T-cell (primary cell): ENCODE measurements around the gene PISD. TPM values are rescaled to one million over a fixed set of nuclear protein-coding genes. Genes with fewer than 3 reads are reported as not detected.

Experiments
- ATAC-seq, 4 experiments: fragments of 200-7000 bp in 3 of 4; fragments of 150-1000 bp in 1 of 4; cut with Tn5 transposase; replicated peaks in 1 of 4; 1 replicate in 3 of 4; 2 replicates in 1 of 4; pipeline ENCODE4 v1.10.0; 2021; ENCODE audit warnings: moderate library complexity in 3 of 4, mild to moderate bottlenecking in 2 of 4, moderate number of reproducible peaks in 1 of 4
- CTCF ChIA-PET, 2 donors: fragments of 300-600 bp; sonication (Branson Sonifier 250); formaldehyde crosslinking; loops; one replicate each; lab custom pipeline; 2022; ENCODE audit warnings: antibody characterized with exemption in 2 of 2; lab: Charles Lee
- POLR2A ChIA-PET, 2 donors: fragments of 300-600 bp; sonication (Branson Sonifier 250); formaldehyde crosslinking; loops; one replicate each; lab custom pipeline; 2022; ENCODE audit warnings: antibody characterized with exemption in 2 of 2; lab: Charles Lee
- DNase-seq, 35 experiments: peaks; one replicate each; pipeline versions ENCODE4 v3.0.0 to v3.0.0-alpha.2; 2013 to 2023
- H3K27ac ChIP-seq: one replicate; pipeline ENCODE4 v1.5.1; 2013; ENCODE audit warnings: low read length
- H3K27me3 ChIP-seq, 2 experiments: replicated peaks in 1 of 2; 1 replicate in 1 of 2; 2 replicates in 1 of 2; pipeline versions ENCODE4 v1.6.1 to v1.7.0; 2013; ENCODE audit warnings: low read length in 1 of 2, mixed read lengths in 1 of 2; ENCODE audit not compliant: control insufficient read depth in 2 of 2, insufficient read depth in 2 of 2; ENCODE audit errors: extremely low read depth in 1 of 2
- H3K36me3 ChIP-seq, 2 donors: 1 replicate in 1 of 2; 2 replicates in 1 of 2; pipeline versions ENCODE4 v1.6.1 to v1.7.0; 2013; ENCODE audit warnings: low read length in 1 of 2; ENCODE audit not compliant: control insufficient read depth in 2 of 2, insufficient read depth in 1 of 2; ENCODE audit errors: extremely low read depth in 1 of 2
- H3K4me1 ChIP-seq, 2 experiments: 1 replicate in 1 of 2; 2 replicates in 1 of 2; pipeline versions ENCODE4 v1.6.1 to v1.7.0; 2013; ENCODE audit warnings: low read length in 2 of 2, mixed read lengths in 1 of 2; ENCODE audit not compliant: insufficient read depth in 2 of 2, control insufficient read depth in 1 of 2; ENCODE audit errors: extremely low read depth in 1 of 2
- H3K4me3 ChIP-seq, 2 donors: 1 replicate in 1 of 2; 2 replicates in 1 of 2; pipeline versions ENCODE4 v1.5.1 to v1.7.0; 2013; ENCODE audit warnings: mild to moderate bottlenecking in 2 of 2, low read length in 1 of 2, moderate library complexity in 1 of 2; ENCODE audit not compliant: control insufficient read depth in 1 of 2; ENCODE audit errors: extremely low read depth in 1 of 2
- H3K9me3 ChIP-seq: 2 replicates; pipeline ENCODE4 v1.7.0; 2013
- H3K27ac Mint-ChIP-seq, 2 donors: one replicate each; pipeline ENCODE4 v1.8.0; 2020 to 2021; ENCODE audit warnings: mild to moderate bottlenecking in 2 of 2, mixed read lengths in 2 of 2
- H3K27me3 Mint-ChIP-seq, 2 donors: one replicate each; pipeline ENCODE4 v1.8.0; 2021 to 2022; ENCODE audit warnings: mixed read lengths in 2 of 2
- H3K36me3 Mint-ChIP-seq: one replicate; pipeline ENCODE4 v1.8.0; 2021; ENCODE audit warnings: mixed read lengths
- H3K4me1 Mint-ChIP-seq, 3 donors: one replicate each; pipeline ENCODE4 v1.8.0; 2020 to 2022; ENCODE audit warnings: mixed read lengths in 3 of 3, mild to moderate bottlenecking in 1 of 3
- H3K4me3 Mint-ChIP-seq, 3 donors: one replicate each; pipeline ENCODE4 v1.8.0; 2020 to 2022; ENCODE audit warnings: mild to moderate bottlenecking in 3 of 3, mixed read lengths in 3 of 3, moderate library complexity in 3 of 3
- H3K9me3 Mint-ChIP-seq, 3 donors: one replicate each; pipeline ENCODE4 v1.8.0; 2020 to 2022; ENCODE audit warnings: mixed read lengths in 3 of 3
- WGBS: methylation state at CpG from one replicate; pipeline ENCODE4 v1.1.5; 2013; ENCODE audit warnings: missing lambda C conversion rate; ENCODE audit not compliant: insufficient coverage; 5-methylcytosine and 5-hydroxymethylcytosine counted together
- total RNA-seq, 35 experiments: library from RNA in 6 of 35; stranded (reverse) in 6 of 35; fragments of 120-200 nt in 1 of 35; gene quantifications; one replicate each; pipeline versions ENCODE4 v1.2.1 to v1.2.4 and lab custom pipeline; 2013 to 2026

PISD gene
- total RNA-seq, 5 donors from 2014 or later (not counting 1 experiment from before 2014, with no cell fraction given) = 35.0 to 44.2 (median 39.3) TPM

DNA sequence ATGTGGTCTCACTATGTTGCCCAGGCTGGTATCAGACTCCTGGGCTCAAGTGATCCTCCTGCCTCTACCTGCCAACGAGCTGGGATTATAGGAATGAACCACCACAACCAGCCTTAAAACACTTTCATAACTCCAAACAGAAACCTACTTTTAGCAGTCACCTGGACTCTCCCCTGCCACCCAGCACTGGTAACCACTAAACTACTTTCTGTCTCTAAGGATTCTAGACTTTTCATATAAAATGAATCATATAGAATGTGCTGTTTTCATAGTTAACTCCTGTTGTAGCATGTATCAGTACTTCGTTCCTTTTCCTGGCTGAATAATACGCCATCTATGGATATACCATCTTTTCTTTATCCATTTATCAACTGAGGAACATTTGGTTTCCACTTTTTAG is 29.4 kb upstream of the PISD start:
- H3K27me3 Mint-ChIP-seq = no peaks in the 10 kb centered on the region
- WGBS = 83% methylated on average over 1 of the region's 3 CpGs
- H3K36me3 ChIP-seq = peaks cover 12 to 41% of the 10 kb centered on the region in 2 donors
- no peaks in the 10 kb centered on the region for H3K9me3 ChIP-seq
- H3K27ac ChIP-seq = no peak overlapping the region
- H3K4me3 Mint-ChIP-seq = no peak overlapping the region
- peaks cover 0 to 5% of the 10 kb centered on the region in 2 experiments for H3K4me1 ChIP-seq
- H3K36me3 Mint-ChIP-seq = peaks cover 43% of the 10 kb centered on the region
- DNase-seq (no peak), ATAC-seq (no peak)
- H3K27ac Mint-ChIP-seq = peak overlapping the region in 1 of 2 donors; percentile 86
- H3K9me3 Mint-ChIP-seq = no peaks in the 10 kb centered on the region
- peaks cover 0 to 22% (median 15%) of the 10 kb centered on the region in 3 donors for H3K4me1 Mint-ChIP-seq
- POLR2A ChIA-PET = interaction anchor here in 1 of 2 donors (0.7 kb wide), 1 partner anchor 29 kb away, joined by 5 read pairs; the partner anchor contains the start of gene PISD
- H3K4me3 ChIP-seq = no peak overlapping the region
- no peaks in the 10 kb centered on the region for H3K27me3 ChIP-seq
- CTCF ChIA-PET = interaction anchor here in 1 of 2 donors (0.6 kb wide), 1 partner anchor 928 kb away, joined by 3 read pairs; no protein-coding TSS in a partner anchor

DNA sequence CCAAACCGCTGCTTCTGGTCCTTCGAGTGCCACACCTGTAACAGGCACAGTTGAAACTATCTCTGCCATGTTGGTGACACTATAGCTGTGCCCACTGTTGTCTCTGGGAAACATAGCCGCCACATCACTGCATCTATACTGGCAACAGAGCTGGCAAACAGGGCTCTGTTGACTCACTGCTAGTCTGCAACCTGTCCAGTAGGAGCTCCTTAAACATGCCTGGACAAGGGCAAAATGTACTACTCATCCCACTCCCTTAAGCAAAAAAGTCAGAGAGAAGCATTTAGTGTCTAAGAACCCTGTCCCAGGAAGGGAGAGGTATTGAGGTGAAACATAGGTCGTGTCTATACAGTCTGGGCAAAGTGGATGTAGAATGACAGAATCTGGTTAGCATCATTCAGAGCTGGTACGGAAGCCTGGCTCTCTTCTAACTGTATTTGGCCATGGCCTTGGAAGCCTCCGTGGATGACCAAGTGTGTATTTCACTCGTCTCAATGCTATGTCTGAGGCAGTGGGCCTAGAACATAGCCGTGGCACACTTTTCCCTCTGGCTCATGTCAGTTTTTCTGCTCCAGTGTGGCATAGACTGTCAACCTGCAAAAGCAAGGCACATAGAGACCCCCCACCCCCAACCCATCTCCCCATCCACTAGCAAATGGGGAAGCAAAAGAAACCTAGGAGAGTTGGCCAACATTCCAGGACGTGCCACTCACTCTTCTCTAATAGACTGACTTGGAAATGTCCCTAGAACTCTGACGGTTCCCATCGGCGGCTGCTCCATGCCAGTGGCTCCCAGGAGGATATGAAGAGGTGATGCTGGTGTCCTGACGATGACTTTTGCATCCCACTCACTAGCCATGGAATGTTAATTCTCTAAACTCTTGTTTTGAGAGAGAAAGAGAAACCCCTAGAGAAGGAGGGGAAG is 21.4 kb upstream of the PISD start:
- peaks cover 29% of the 10 kb centered on the region for H3K36me3 Mint-ChIP-seq

DNA sequence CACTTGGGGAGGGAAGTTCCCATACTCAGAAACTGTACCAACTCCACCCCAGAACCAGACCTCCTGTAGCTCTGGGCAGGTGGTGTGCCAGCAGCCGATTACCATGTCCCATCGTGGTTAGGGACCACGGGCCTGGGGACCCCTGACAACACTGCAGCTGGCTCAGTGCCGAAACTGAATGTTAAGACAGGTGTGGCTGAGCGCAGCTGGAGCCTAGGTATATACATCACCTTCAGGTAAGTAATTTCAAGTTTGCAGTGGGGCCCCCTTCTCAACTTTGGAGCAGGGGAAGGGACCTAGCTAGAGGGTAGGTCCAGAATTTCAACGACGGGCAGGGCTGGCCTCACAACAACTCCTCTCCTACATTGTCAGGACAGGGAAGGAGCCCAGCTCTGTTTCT is 20.7 kb upstream of the PISD start:
- POLR2A ChIA-PET = no interaction called here

More for the DNA sequence above, 21.4 kb upstream of the PISD start:
- Histone ChIP-seq H3K9me3 (no peaks in the 10 kb centered on the region), H3K27me3 (no peaks in the 10 kb centered on the region), H3K4me1 (no peaks in the 10 kb centered on the region), H3K36me3 (peaks cover 11 to 40% of the 10 kb centered on the region in 2 donors), H3K27ac (no peak overlapping the region), H3K4me3 (no peak overlapping the region)
- no peaks in the 10 kb centered on the region for H3K4me1 Mint-ChIP-seq
- CTCF ChIA-PET = interaction anchor here in 1 of 2 donors (1.3 kb wide), 2 partner anchors 12 to 21 kb away, joined by 3 to 4 read pairs; partner anchors contain the start of gene PISD
- H3K9me3 Mint-ChIP-seq = no peaks in the 10 kb centered on the region
- POLR2A ChIA-PET = no interaction called here
- DNase-seq (no peak), ATAC-seq (no peak)
- no peak overlapping the region for H3K4me3 Mint-ChIP-seq
- H3K27ac Mint-ChIP-seq = no peak overlapping the region
- no peaks in the 10 kb centered on the region for H3K27me3 Mint-ChIP-seq
- WGBS = 95% methylated on average over 8 of the region's 13 CpGs

DNA sequence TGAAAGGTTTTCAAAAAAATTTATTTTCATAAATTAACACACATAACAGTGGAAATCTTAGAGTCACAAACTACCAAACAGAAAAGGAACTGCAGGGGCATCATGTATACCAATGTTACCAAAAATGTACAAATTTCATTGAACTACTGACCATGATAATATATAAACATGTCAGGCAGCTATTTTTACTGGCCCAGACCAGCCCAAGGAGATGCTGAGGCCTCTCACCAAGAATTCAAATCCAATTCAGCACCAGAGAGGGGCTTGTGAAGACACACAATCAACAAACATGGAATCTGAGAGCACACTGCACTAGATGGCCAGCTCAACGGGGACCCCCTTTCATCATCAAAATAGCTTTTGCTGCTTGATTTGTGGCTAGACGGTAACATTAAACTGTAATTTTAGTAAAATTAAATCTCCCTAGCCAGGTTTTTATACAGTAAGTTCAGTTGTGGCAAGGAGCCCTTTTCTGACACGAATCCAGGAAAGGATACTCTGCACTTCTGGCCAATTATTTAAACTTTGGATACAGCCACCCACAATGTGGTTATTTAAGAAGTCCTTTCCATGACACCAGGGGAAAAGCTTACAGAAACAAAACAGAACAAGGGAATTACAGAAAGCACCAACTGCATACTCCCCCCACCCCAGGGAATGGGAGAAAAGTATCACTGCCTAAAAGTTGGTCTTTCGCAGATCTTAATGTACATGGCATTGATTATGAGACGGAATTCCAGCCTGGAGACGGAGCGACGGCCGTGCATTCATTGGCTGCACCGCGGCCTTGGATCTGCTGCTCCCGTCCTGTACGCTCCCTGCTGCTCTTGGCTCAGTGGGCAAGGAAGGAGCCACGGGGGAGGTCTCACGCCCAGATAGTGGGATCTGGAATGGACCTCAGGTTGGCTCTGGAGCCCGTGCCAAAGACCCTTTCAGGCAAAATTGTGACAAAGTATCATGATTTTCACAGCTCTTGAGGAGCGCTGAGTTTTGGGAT is 19.6 kb upstream of the PISD start:
- ATAC-seq = no peak
- Histone ChIP-seq H3K36me3 (peaks cover 11 to 33% of the 10 kb centered on the region in 2 donors), H3K27me3 (no peaks in the 10 kb centered on the region), H3K4me3 (no peak overlapping the region), H3K9me3 (no peaks in the 10 kb centered on the region), H3K27ac (no peak overlapping the region), H3K4me1 (peaks cover 0 to 4% of the 10 kb centered on the region in 2 experiments)
- CTCF ChIA-PET = interaction anchor here in 1 of 2 donors (1.3 to 1.4 kb wide), 2 partner anchors 16 to 20 kb away, joined by 4 read pairs; partner anchors contain the start of gene PISD
- 98% methylated on average over 14 of the region's 17 CpGs for WGBS
- no peaks in the 10 kb centered on the region for H3K9me3 Mint-ChIP-seq
- no peaks in the 10 kb centered on the region for H3K27me3 Mint-ChIP-seq
- H3K27ac Mint-ChIP-seq = peak overlapping the region in 1 of 2 donors; percentile 57
- POLR2A ChIA-PET = no interaction called here
- DNase-seq = no peak
- peaks cover 21% of the 10 kb centered on the region for H3K36me3 Mint-ChIP-seq
- H3K4me1 Mint-ChIP-seq = peaks cover 4 to 5% (median 5%) of the 10 kb centered on the region in 3 donors
- no peak overlapping the region for H3K4me3 Mint-ChIP-seq

More for the DNA sequence above, 20.7 kb upstream of the PISD start:
- H3K4me3 Mint-ChIP-seq = no peak overlapping the region
- Histone ChIP-seq H3K36me3 (peaks cover 11 to 36% of the 10 kb centered on the region in 2 donors), H3K4me1 (no peaks in the 10 kb centered on the region), H3K9me3 (no peaks in the 10 kb centered on the region), H3K4me3 (no peak overlapping the region), H3K27me3 (no peaks in the 10 kb centered on the region), H3K27ac (no peak overlapping the region)
- peaks cover 23% of the 10 kb centered on the region for H3K36me3 Mint-ChIP-seq
- CTCF ChIA-PET = interaction anchor here in 1 of 2 donors (1.3 kb wide), 2 partner anchors 12 to 21 kb away, joined by 3 to 4 read pairs; partner anchors contain the start of gene PISD
- DNase-seq (no peak), ATAC-seq (no peak)
- WGBS = 92% methylated on average over 5 of the region's 7 CpGs
- no peaks in the 10 kb centered on the region for H3K9me3 Mint-ChIP-seq
- H3K27ac Mint-ChIP-seq = no peak overlapping the region
- no peaks in the 10 kb centered on the region for H3K4me1 Mint-ChIP-seq
- no peaks in the 10 kb centered on the region for H3K27me3 Mint-ChIP-seq

DNA sequence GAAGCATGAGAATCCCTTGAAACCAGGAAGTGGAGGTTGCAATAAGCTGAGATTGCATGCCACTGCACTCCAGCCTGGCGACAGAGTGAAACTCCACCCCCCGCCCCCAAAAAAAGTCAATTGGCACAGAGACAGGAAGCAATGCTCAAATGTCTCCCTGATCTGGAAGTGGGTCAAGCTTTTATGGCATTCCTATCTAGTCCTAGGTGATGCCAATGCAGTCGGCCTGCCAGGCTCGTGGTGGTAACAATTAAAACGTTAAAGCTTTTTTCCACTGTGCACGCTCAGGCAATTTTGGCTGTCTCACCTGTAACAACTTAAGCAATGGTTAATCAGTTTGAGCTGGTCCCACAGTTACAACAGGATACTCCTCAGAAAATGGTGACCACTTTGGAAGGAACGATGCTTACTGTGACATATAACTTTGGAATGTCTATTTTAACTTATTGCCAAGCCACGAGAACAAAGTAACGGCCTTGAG is 18.9 kb upstream of the PISD start:
- DNase-seq = no peak
- Histone ChIP-seq H3K36me3 (peaks cover 11 to 29% of the 10 kb centered on the region in 2 donors), H3K4me1 (peaks cover 0 to 11% of the 10 kb centered on the region in 2 experiments), H3K4me3 (no peak overlapping the region), H3K27ac (no peak overlapping the region), H3K9me3 (no peaks in the 10 kb centered on the region), H3K27me3 (no peaks in the 10 kb centered on the region)
- no peak overlapping the region for H3K27ac Mint-ChIP-seq
- no peaks in the 10 kb centered on the region for H3K9me3 Mint-ChIP-seq
- peaks cover 10 to 12% (median 11%) of the 10 kb centered on the region in 3 donors for H3K4me1 Mint-ChIP-seq
- no peak for ATAC-seq
- ChIA-PET CTCF (interaction anchor here in 1 of 2 donors (1.4 kb wide), 1 partner anchor 15 kb away, joined by 4 read pairs; no protein-coding TSS in a partner anchor), POLR2A (no interaction called here)
- H3K27me3 Mint-ChIP-seq = no peaks in the 10 kb centered on the region
- no peak overlapping the region for H3K4me3 Mint-ChIP-seq
- 91% methylated on average over 4 of the region's 9 CpGs for WGBS
- H3K36me3 Mint-ChIP-seq = peaks cover 19% of the 10 kb centered on the region
